Liver (tissue), 3 donors: ENCODE data around the gene HCLS1.
"Not testable (repeated sequence)": the region's sequence is repeated elsewhere in the genome, so short reads cannot be mapped to it uniquely, and the experiment has no call there.

ENCODE experiments used
- CTCF ChIP-seq: fragments of 150-350 bp; IDR thresholded peaks from 2 replicates; pipeline ENCODE4 v1.5.1; 2017; ENCODE audit warnings: improper control_type of control experiment, low read depth, low read length; ENCODE audit not compliant: missing input control
- FOXA1 ChIP-seq: IDR thresholded peaks from 2 replicates; pipeline ENCODE4 v1.6.1; 2016; ENCODE audit warnings: antibody characterized with exemption
- GABPA ChIP-seq, 2 donors: IDR thresholded peaks in 1 of 2; conservative IDR thresholded peaks in 1 of 2; 2 replicates each; pipeline ENCODE4 v1.6.1; 2016; ENCODE audit warnings: antibody characterized with exemption in 2 of 2, mild to moderate bottlenecking in 1 of 2, moderate library complexity in 1 of 2
- JUND ChIP-seq, 2 donors: IDR thresholded peaks; 2 replicates each; pipeline ENCODE4 v1.6.1; 2016; ENCODE audit warnings: antibody characterized with exemption in 2 of 2
- MAX ChIP-seq: IDR thresholded peaks from 2 replicates; pipeline ENCODE4 v1.6.1; 2016; ENCODE audit warnings: antibody characterized with exemption
- RXRA ChIP-seq, 2 donors: IDR thresholded peaks; 2 replicates each; pipeline ENCODE4 v1.6.1; 2017 to 2018; ENCODE audit warnings: antibody characterized with exemption in 2 of 2, mild to moderate bottlenecking in 1 of 2
- TAF1 ChIP-seq: conservative IDR thresholded peaks from 2 replicates; pipeline ENCODE4 v1.6.1; 2016; ENCODE audit warnings: antibody characterized with exemption, mild to moderate bottlenecking
- YY1 ChIP-seq: IDR thresholded peaks from 2 replicates; pipeline ENCODE4 v1.6.1; 2016; ENCODE audit warnings: antibody characterized with exemption, mild to moderate bottlenecking
- TF ChIP-seq, protein P1 (sequence below): IDR thresholded peaks from 2 replicates; pipeline ENCODE4 v1.6.1; 2016; ENCODE audit warnings: antibody characterized with exemption
- donor health status: healthy.
- donor health status: healthy.

DNA sequence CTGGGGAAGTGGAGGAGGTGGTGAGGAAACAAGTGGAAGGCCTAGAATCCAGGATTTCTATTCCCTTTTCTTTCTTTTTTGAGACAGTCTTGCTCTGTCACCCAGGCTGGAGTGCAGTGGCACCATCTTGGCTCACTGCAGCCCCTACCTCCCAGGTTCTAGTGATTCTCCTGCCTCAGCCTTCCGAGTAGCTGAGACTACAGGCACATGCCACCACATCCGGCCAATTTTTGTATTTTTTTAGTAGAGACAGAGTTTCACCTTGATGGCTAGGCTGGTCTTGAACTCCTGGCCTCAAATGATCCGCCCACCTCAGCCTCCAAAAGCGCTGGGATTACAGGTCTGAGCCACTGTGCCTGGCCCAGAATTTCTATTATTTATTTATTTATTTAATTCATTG, 66.9 kb downstream of the HCLS1 start:
- not testable (repeated sequence) for TF ChIP-seq CTCF; FOXA1; RXRA (IDR thresholded peaks at IDR 0.05); JUND (IDR thresholded peaks at IDR 0.05); YY1; GABPA (IDR thresholded peaks at IDR 0.05 in 1 of 2, conservative IDR thresholded peaks at IDR 0.05 in 1 of 2); MAX; TAF1
- TF ChIP-seq, protein P1, sequence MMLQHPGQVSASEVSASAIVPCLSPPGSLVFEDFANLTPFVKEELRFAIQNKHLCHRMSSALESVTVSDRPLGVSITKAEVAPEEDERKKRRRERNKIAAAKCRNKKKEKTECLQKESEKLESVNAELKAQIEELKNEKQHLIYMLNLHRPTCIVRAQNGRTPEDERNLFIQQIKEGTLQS: not testable (repeated sequence)
